GM19372 (cell line): ENCODE measurements around the gene STEAP1B.
A peak's percentile ranks its signal among the peaks of the same experiment; 100 is the strongest.

Experiments
- ATAC-seq: cut with Tn5 transposase; IDR thresholded peaks from one replicate; pipeline ENCODE4 v1.9.1; 2021; ENCODE audit warnings: mild to moderate bottlenecking, low read depth, moderate library complexity; ENCODE audit not compliant: unreplicated experiment

The STEAP1B gene

GRCh38 chr7:22406715-22407114 lies 93.3 kb downstream of the STEAP1B start:
- no peak for ATAC-seq

GRCh38 chr7:22404421-22405023 lies 95.5 kb downstream of the STEAP1B start:
- ATAC-seq, result no peak

DNA sequence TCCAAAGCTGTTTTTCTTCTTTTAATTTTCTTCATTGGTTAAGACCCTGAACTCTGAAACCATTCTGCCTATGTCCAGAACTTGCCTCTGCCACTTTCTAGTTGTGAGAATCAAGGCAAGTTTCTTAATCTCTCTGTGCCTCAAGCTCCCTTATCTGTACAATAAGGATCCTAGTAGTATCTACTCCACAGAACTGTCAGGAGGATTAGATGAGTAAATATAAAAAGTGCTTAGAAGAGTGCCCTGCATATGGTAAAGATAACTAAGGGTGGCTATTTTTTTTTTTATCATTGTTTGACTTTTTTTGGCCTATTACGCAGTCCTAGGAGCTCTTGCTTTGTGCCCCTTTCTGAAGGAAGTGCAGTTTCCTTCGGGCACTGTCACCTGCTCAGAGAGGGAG lies 96.6 kb downstream of the STEAP1B start:
- no peak for ATAC-seq

DNA sequence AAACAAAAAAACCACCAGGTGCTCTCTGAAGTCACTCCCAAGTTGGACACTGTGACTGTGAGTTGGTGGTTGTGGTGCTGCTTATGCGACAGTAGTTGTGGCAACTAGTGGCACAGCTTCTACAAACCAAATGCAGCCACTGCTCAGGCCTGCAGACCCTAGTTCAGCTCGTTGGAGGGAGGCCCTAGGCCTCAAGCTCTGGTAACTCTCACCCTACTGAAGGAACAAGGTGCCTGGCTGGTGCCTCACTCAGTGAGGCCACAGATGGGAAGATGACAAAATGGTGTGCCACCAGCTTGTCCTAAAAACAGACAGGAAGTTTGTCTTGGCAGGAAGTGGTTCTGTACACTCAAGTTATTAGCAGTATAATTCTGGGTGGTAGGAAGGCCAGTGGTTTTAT lies 97.7 kb downstream of the STEAP1B start:
- ATAC-seq, result no peak

DNA sequence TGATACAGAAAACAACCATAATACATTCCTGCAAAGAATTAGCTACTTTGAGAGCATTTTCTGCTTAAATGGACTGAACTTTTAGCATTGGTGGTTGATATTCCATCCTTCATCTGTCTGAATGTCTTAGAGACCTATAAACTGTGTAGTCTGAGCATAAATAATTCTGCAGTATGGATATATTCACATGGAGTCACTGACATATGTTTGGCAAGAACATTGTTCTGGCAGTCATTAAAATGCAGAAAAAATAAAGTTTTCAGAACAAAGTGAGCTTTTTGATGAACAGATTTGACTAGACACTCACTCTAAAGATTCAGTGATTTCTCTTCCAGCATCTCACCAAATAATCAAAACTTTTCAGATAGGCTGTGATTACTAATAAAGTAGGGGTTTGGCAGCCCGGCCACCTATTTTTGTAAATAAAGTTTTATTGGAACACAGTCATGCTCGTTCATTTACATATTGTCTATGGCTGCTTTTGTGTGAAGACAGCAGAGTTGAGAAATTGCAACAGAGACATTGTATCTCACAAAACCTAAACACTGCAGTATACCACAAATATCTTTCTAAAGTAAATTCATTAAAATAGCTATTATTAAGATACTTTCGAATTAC lies 98.9 kb downstream of the STEAP1B start:
- ATAC-seq, result no peak

DNA sequence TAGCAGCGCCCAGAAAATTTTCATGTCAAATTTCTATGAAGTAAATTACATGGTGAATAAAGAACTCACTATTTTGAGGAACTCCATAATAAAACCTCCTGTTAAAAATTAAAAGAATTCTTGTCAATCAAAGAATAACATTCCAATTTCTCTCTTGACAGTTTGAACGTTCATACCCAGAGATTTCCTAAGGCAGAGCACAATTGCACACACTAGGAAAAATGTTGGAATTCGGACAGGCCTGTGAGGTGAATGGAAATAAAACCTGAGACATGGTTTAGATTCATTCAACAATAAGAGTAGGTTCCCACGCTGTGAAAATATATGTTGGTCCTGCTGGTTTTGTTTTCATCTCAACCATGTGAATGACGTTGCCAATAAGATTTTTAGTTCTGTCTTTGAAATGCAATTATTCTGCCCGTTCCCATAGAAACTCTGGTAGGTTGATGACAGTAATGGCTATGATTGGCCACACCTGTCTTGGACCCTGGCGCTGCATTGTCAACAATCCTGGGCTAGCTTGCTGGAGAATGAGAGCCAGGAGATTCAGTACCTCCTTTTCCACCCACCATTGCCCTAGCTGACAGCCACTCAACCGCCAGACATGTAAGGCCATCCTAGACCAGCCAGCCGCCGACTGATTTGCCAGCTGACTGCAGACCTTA lies 99.7 kb downstream of the STEAP1B start:
- no peak for ATAC-seq

DNA sequence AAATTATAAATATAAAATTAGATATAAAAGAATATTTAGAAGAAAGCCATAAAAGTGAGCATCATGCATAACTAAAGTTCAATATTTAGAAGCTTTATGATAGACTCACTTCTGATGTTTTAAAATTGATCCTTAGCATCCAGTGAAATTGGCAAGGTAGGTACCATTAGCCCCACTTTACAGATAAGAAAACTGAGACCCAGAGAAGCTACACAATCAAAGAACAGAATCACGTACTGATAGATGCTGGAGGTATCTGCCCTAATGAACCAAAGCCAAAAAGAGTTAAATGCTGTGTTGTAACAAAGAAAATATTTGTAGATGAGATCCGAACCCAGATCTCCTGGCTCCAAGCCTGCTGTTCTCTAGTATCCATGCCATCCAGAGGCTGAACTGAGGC lies 100.4 kb downstream of the STEAP1B start:
- no peak for ATAC-seq

GRCh38 chr7:22399091-22399490 lies 100.9 kb downstream of the STEAP1B start:
- no peak for ATAC-seq

DNA sequence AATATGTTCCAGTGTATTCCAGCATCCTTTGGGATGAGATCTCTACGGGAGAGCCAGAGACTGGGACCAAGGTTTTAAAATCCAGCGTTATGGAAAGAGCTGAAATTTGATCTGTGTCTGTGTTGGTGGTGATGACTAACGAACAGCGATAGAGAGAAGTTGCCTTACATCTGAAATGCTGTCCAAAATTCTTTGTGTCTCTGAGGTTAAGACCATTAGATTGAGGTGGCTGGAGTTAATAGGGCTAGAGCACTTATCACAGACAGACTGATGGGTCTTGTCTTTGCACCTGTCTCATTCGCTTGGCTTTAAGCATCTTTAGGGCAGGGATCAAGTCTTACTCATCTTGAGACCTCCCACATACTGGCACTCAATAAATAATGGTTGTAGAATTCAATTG lies 102.0 kb downstream of the STEAP1B start:
- ATAC-seq, result no peak

DNA sequence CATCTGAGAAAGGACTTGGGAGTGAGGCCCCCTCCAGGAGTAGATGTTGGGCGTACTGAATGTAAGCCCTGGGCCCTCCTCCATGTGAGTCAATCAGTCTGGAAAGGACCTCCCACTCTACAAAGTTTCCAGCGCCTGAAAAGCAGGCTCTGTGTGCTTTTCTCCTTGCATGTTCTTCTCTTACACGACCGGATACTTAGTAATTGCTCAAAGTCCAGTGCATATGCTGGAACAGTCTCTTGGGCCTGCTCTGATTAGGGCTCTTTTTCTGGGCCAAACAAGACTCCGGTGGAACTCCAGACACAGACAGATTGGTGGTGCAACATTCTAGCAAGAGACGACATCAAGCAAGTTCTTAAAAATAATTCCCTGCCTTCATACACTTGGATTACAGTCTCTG lies 104.8 kb downstream of the STEAP1B start:
- ATAC-seq, result no peak

DNA sequence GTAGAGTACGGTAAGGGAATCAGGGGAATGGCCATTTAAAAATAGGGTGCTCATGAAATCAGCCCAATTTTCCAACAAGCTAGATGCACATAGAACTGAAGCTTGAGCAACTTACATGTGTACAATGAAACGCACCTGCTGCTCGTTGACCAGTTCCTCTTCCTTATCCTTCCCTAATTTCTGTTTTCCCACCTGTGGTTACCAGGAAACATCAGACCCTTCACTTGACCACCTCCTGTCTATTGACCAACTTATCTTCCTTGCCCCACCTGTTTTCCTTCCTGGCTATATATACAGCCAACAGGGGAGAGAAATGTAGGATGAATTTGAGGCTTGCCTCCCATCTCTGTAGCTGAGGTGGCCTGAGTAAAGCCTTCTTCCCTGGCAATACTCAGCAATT lies 105.2 kb downstream of the STEAP1B start:
- no peak for ATAC-seq

DNA sequence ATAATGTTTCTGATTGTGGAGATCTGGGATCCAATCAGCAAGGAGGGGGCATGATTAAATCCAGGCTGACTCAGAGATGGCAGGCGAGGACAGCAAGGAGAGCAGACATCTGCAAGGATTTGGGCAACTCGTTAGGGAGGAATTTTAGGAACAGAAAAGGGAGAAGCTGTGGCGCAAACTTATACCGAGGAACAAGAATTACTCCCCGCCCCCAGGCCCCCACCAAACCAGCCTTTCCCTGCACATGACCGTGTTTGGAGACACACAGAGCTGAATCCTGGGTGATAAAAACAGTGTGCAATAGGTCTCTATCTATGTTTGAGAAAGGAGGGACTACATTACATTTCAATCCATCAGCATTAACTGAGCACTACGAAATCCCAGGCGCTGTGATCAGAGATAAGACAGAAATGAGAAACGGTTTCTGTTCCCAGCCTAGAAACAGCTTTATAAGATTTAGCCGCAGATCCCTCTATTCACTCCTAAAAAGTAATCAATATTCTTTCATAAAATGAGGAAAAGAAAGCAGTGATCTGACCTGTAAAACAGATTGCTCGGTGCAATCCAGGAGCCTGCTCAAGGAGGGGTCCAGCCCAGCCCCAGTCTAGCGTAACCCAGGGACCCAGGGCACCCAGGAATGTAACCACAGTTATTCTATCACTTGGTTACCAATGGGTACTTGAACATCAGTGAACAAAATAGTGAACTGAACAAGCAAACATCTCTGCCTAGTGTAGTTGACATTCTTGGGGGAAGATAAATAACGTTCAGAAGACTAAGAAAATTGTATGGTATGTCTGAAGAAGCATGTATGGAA lies 105.9 kb downstream of the STEAP1B start:
- no peak for ATAC-seq

GRCh38 chr7:22390516-22390915 lies 109.5 kb downstream of the STEAP1B start:
- ATAC-seq, result no peak

GRCh38 chr7:22389892-22390291 lies 110.1 kb downstream of the STEAP1B start:
- no peak for ATAC-seq

GRCh38 chr7:22387583-22387982 lies 112.4 kb downstream of the STEAP1B start:
- no peak for ATAC-seq

DNA sequence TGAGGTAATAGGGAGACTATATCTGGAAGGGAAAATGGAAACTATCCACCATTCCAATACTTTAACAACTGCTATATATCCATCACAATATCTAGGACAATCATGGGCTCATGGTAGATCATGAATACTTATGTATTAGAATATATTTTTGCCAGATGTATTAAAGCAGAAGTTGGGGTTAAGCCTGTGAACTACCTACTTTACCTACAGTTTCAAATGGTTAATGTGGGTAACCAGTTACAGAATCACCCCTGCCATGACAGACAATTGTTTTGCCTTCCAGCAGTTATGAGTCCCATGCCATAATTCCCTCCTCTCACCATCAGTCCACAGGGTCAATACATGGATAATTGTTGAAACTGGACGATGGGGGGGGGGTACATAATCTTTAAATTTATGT lies 113.1 kb downstream of the STEAP1B start:
- ATAC-seq, result peak; percentile 59

DNA sequence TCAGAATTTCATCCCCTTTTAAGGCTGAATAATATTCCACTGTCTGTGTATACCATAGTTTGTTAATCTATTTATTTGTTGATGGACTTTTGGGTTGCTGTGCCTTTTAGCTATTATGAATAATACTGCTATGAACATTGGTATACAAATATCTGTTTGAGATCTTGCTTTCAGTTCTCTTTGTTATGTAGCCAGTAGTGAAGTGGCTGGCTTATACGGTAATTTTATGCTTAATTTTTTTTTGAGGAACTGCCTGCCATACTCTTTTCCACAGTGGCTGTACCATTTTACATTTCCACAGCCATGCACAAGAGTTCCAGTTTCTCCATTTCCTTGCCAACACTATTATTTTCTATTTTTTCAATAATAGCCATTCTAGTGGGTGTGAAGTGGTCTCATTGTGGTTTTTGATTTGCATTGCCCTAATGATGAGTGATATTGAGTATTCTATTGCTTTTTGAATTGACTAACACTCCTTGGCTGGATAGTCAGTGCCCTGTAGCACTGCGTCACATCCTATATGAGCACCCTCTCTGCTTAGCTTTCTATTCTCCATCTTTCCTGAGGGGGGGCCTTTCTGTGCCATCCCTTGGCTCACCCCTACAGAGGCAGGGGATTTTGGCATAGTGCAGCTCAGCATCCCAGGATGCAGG lies 113.7 kb downstream of the STEAP1B start:
- peak; percentile 40 for ATAC-seq

- ATAC-seq, result no peak
Measured at GRCh38 chr7:22385326-22385725, 114.7 kb downstream of the STEAP1B start.

DNA sequence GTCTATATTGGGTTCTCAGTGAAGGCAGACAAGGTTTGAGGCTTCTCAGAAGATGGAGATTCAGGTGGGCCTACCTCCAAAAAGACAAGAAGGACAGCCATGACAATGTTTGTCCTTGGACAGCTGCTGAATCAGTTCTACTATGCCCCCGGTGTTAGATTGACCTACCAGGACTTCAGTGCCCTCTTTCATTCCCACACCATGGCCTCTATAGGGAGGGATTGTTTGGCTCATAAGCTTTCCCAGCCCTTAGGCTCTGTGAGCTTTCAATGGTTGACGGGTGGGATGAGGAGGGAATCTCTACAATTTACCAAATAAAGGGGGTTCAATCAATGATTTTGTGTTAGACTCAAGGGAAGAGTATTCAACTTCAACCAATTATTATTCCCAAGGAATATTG lies 119.7 kb downstream of the STEAP1B start:
- ATAC-seq, result no peak

DNA sequence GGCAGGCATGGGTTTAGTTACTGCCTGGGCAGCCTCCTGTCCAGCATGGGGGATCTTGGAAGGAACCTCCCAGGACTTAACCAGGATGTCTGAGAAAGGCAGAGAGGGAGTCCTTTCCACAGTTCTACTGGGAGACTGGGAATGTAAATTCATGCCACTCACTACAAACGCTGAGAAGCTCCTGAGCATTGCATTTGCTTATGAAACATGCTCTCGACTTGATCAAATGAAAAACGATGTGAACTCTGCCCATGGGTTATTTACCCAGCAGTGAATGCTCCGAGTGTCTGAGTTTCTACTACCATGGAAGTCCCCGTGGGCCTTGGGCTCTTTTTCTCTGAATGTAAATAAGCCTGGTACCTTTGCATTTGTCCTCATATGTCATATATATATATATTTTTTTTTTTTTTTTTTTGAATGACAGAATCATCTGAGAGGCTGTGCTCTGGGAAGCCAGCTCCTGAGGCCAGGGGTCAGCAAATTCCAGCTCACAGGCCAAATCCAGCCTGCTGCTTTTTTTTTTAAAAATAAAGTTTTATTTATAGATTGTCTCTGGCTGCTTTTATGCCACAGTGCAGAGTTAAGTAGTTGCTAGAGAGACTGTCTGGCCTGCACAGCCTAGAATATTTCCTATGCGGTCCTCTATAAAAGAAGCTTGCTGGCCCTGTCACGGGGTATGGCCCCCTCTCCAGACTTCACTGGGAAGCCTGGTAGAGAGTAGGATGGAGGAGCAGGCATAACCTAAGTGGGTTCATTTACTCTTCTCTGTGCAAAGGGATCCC lies 121.6 kb downstream of the STEAP1B start:
- ATAC-seq, result no peak
